GM12878 (cell line): ENCODE data around the gene IFI44L.

Source experiments
- CREB1 ChIP-seq: IDR thresholded peaks from 2 replicates; pipeline ENCODE4 v1.6.1; 2012; ENCODE audit warnings: low read depth, mild to moderate bottlenecking, inconsistent platforms
- EGR1 ChIP-seq, 2 experiments: IDR thresholded peaks; 1 replicate in 1 of 2; 2 replicates in 1 of 2; pipeline ENCODE4 v1.6.1; 2011 to 2012; ENCODE audit warnings: low read depth in 2 of 2, low read length in 2 of 2, borderline replicate concordance in 1 of 2, mild to moderate bottlenecking in 1 of 2, moderate library complexity in 1 of 2
- SIN3A ChIP-seq: IDR thresholded peaks from 2 replicates; pipeline ENCODE4 v1.6.1; 2012; ENCODE audit warnings: low read depth, low read length, improper control_type of control experiment

- TF ChIP-seq CREB1 (no peak), EGR1 (IDR thresholded peaks at IDR 0.05; ENCODE audit: borderline replicate concordance in 1 of 2, low read depth in 2 of 2, low read length in 2 of 2) (no peak), SIN3A (no peak)
These were observed 56.7 kb downstream of the IFI44L start for GRCh38 chr1:78676993-78677392.
